H1 (cell line): ENCODE results near the gene PDE4D. TPM values are rescaled to one million over a fixed set of nuclear protein-coding genes. Genes with fewer than 3 reads are reported as not detected.

ENCODE experiments used
- CREB1 ChIP-seq: IDR thresholded peaks from 2 replicates; pipeline ENCODE4 v1.6.1; 2012; ENCODE audit warnings: inconsistent platforms
- RFX5 ChIP-seq: IDR thresholded peaks from 2 replicates; pipeline ENCODE4 v1.6.1; 2011; ENCODE audit warnings: low read depth, low read length, improper control_type of control experiment, borderline replicate concordance
- RXRA ChIP-seq: IDR thresholded peaks from 2 replicates; pipeline ENCODE4 v1.6.1; 2011; ENCODE audit warnings: low read depth, mild to moderate bottlenecking, low read length, moderate library complexity; ENCODE audit not compliant: insufficient read depth
- SIN3A ChIP-seq, 2 experiments: IDR thresholded peaks in 1 of 2; conservative IDR thresholded peaks in 1 of 2; 2 replicates each; pipeline ENCODE4 v1.6.1; 2011 to 2012; ENCODE audit warnings: low read length in 2 of 2, improper control_type of control experiment in 1 of 2, low read depth in 1 of 2, mild to moderate bottlenecking in 1 of 2
- SP1 ChIP-seq: IDR thresholded peaks from 2 replicates; pipeline ENCODE4 v1.6.1; 2011; ENCODE audit warnings: low read depth, low read length
- polyA plus RNA-seq, 7 experiments: library from polyadenylated mRNA; depleted of rRNA in 3 of 7; stranded (reverse) in 5 of 7; unstranded in 2 of 7; fragments of >200 nt in 5 of 7; fragments of 200-250 nt in 2 of 7; gene quantifications; 1 replicate in 5 of 7; 2 replicates in 1 of 7; 4 replicates in 1 of 7; pipeline versions ENCODE4 v1.2.1 to v1.2.3, GENCODE V29; 2011 to 2013; ENCODE audit warnings: missing spikeins in 2 of 7, mixed read lengths in 2 of 7
- total RNA-seq: library from RNA; stranded (reverse); fragmentation: NEBNext Ultra II Directional; extraction: Animal tissue kit (Norgen Biotek cat#: 25700); gene quantifications from 2 replicates; pipeline ENCODE4 v1.2.1, GENCODE V29; 2021

PDE4D gene
- total and polyA plus RNA-seq, 2 of the 8 experiments (the other 6 are each of a cell fraction or from before 2014, with no cell fraction given) = 2.3 to 3.7 TPM

- TF ChIP-seq SIN3A (conservative IDR thresholded peaks at IDR 0.05 in 1 of 2, IDR thresholded peaks at IDR 0.05 in 1 of 2; ENCODE audit: low read depth in 1 of 2, low read length in 2 of 2) = no peak
- no peak for TF ChIP-seq RFX5
- TF ChIP-seq CREB1 = no peak
- TF ChIP-seq SP1 = no peak
- no peak for TF ChIP-seq RXRA
These were observed 777.2 kb downstream of the PDE4D start (continued) for GRCh38 chr5:59116231-59116865.
